ENCODE results near the gene IL1RN.

DNA sequence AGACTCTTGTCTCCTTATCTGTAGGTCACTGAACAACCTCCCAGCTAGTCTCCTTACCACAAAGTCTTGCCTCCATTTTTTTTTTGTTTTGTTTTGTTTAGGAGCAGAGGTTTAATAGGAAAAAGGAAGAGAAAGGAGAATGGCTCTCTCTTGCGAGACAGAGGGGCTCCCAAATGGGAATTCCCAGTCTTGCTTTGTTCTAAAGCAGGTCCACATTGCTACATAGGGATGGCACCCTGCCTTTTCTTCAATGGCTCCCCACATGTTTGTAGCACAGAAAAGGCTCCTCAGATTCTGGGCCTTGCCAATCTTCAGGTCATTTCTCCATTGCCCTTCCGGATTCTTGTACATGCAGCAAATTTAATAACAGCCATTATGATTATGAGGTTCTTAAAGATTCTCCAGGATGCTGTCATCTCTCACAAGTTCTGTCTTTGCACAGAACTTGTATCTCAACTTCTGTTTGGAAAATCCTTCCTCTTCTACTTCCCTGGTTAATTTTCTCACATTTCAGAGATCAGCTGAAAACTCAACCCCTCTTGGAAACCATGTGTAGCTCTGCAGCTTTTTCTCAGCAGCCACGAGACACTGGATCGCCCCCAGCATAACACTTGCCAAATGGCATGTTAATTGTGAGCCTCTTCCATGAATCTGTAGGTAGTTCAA, 36.0 kb upstream of the IL1RN start:
- TF ChIP-seq MAZ (IDR thresholded peaks at IDR 0.05; ENCODE audit: borderline replicate concordance, low read depth, low read length) (no peak), MAFK (IDR thresholded peaks at IDR 0.05; ENCODE audit: low read depth, low read length) (no peak), POLR2A (IDR thresholded peaks at IDR 0.05; ENCODE audit: low read depth, low read length) (no peak), RAD21 (IDR thresholded peaks at IDR 0.05; ENCODE audit: low read length) (no peak), BHLHE40 (IDR thresholded peaks at IDR 0.05; ENCODE audit: low read depth, low read length) (no peak), CEBPB (IDR thresholded peaks at IDR 0.05; ENCODE audit: low read depth, low read length) (no peak), SMC3 (IDR thresholded peaks at IDR 0.05; ENCODE audit: low read depth, low read length) (no peak), CHD1 (IDR thresholded peaks at IDR 0.05; ENCODE audit: low read depth, low read length) (no peak), MXI1 (IDR thresholded peaks at IDR 0.05; ENCODE audit: borderline replicate concordance, low read depth, low read length) (no peak), NFE2L2 (IDR thresholded peaks at IDR 0.05; ENCODE audit: low read depth, low read length) (no peak), FOS (IDR thresholded peaks at IDR 0.05; ENCODE audit: low read depth, low read length) (no peak)
- TF ChIP-seq, protein P1, sequence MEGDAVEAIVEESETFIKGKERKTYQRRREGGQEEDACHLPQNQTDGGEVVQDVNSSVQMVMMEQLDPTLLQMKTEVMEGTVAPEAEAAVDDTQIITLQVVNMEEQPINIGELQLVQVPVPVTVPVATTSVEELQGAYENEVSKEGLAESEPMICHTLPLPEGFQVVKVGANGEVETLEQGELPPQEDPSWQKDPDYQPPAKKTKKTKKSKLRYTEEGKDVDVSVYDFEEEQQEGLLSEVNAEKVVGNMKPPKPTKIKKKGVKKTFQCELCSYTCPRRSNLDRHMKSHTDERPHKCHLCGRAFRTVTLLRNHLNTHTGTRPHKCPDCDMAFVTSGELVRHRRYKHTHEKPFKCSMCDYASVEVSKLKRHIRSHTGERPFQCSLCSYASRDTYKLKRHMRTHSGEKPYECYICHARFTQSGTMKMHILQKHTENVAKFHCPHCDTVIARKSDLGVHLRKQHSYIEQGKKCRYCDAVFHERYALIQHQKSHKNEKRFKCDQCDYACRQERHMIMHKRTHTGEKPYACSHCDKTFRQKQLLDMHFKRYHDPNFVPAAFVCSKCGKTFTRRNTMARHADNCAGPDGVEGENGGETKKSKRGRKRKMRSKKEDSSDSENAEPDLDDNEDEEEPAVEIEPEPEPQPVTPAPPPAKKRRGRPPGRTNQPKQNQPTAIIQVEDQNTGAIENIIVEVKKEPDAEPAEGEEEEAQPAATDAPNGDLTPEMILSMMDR (conservative IDR thresholded peaks at IDR 0.05; ENCODE audit: low read depth, low read length): no peak

Data from IMR-90 (cell line).